GM23338 (cell line): Measurements from ENCODE around the gene ARHGAP30.

Experiments used
- EZH2phosphoT487 ChIP-seq: fragments of 200-600 bp; sonication (generic); IDR thresholded peaks from one replicate; pipeline ENCODE4 v1.8.1; 2018; ENCODE audit warnings: antibody characterized with exemption; ENCODE audit not compliant: unreplicated experiment
- ZNF331 ChIP-seq: fragments of 250-450 bp; sonication (Bioruptor Pico); IDR thresholded peaks from 2 replicates; pipeline ENCODE4 v1.5.0; 2020; ENCODE audit warnings: low read depth, mild to moderate bottlenecking, moderate library complexity
- TF ChIP-seq, protein P1 (sequence below), 2 experiments: fragments of 200-600 bp in 1 of 2; sonication (generic) in 1 of 2; conservative IDR thresholded peaks; 2 replicates each; pipeline versions ENCODE4 v1.5.1 to v1.6.1; 2016 to 2017; ENCODE audit warnings: antibody characterized with exemption in 2 of 2, low read depth in 2 of 2, mild to moderate bottlenecking in 2 of 2, moderate library complexity in 1 of 2

DNA sequence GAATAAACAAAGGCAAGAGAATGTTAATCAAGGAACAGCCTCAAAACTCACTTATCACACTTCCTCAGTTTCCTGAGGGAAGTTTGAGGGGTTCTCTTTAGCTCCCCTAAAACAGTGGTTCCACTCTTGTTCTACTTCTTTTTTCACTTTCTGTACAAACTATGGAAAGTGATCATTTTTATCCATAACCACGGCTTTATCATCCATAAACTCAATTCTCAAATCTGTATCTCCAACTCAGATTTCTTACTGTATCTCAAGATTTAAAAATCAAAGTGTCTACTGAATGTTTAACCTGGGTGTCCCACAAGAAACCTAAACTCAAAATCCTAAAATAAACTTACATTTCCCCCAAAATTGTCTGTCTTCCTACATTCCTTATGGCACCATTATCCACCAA lies 44.2 kb upstream of the ARHGAP30 start:
- TF ChIP-seq, protein P1, sequence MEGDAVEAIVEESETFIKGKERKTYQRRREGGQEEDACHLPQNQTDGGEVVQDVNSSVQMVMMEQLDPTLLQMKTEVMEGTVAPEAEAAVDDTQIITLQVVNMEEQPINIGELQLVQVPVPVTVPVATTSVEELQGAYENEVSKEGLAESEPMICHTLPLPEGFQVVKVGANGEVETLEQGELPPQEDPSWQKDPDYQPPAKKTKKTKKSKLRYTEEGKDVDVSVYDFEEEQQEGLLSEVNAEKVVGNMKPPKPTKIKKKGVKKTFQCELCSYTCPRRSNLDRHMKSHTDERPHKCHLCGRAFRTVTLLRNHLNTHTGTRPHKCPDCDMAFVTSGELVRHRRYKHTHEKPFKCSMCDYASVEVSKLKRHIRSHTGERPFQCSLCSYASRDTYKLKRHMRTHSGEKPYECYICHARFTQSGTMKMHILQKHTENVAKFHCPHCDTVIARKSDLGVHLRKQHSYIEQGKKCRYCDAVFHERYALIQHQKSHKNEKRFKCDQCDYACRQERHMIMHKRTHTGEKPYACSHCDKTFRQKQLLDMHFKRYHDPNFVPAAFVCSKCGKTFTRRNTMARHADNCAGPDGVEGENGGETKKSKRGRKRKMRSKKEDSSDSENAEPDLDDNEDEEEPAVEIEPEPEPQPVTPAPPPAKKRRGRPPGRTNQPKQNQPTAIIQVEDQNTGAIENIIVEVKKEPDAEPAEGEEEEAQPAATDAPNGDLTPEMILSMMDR (conservative IDR thresholded peaks at IDR 0.05; ENCODE audit: low read depth in 2 of 2), result no peak
- TF ChIP-seq ZNF331 (CRISPR knock-in tag), result no peak
- no peak for TF ChIP-seq EZH2phosphoT487
